ENCODE measurements around the gene TMOD1. TPM values are rescaled to one million over a fixed set of nuclear protein-coding genes. Genes with fewer than 3 reads are reported as not detected.

Gene TMOD1
- total and polyA plus RNA-seq, 2 donors (not counting 1 experiment from before 2014, with no cell fraction given) = 0.98 to 4.0 TPM

GRCh38 chr9:97517331-97518089 lies 16.0 kb downstream of the TMOD1 start:
- Histone ChIP-seq H3K36me3 (ENCODE audit: control insufficient read depth, insufficient read depth, low read length) (no peaks in the 10 kb centered on the region), H3K4me1 (ENCODE audit: control insufficient read depth, extremely low read depth, insufficient read depth, low read length) (peaks cover 3% of the 10 kb centered on the region), H4K20me1 (ENCODE audit: control insufficient read depth, extremely low read depth, insufficient read depth, low read length) (no peaks in the 10 kb centered on the region), H3K4me2 (ENCODE audit: extremely low read depth, insufficient read depth, low read length) (no peak overlapping the region), H3K27ac (ENCODE audit: insufficient read depth, low read length) (no peak overlapping the region), H3K79me2 (ENCODE audit: control insufficient read depth, insufficient read depth, low read length) (no peaks in the 10 kb centered on the region), H3K27me3 (ENCODE audit: control insufficient read depth, insufficient read depth, low read length) (no peaks in the 10 kb centered on the region), H3K9me3 (ENCODE audit: control insufficient read depth, insufficient read depth, low read depth, low read length) (no peaks in the 10 kb centered on the region), H3K9ac (ENCODE audit: insufficient read depth, low read length) (no peak overlapping the region), H3K4me3 (replicated peaks in 1 of 4; ENCODE audit: control extremely low read depth in 1 of 4, insufficient read depth in 1 of 4, low read depth in 3 of 4, low read length in 4 of 4) (no peak overlapping the region), H2AFZ (ENCODE audit: low read length) (no peak overlapping the region)
- no peak for TF ChIP-seq EZH2 (IDR thresholded peaks at IDR 0.05; ENCODE audit: low read length, missing control alignments)
- DNase-seq (ENCODE audit: low read depth in 2 of 2) = no peak

DNA sequence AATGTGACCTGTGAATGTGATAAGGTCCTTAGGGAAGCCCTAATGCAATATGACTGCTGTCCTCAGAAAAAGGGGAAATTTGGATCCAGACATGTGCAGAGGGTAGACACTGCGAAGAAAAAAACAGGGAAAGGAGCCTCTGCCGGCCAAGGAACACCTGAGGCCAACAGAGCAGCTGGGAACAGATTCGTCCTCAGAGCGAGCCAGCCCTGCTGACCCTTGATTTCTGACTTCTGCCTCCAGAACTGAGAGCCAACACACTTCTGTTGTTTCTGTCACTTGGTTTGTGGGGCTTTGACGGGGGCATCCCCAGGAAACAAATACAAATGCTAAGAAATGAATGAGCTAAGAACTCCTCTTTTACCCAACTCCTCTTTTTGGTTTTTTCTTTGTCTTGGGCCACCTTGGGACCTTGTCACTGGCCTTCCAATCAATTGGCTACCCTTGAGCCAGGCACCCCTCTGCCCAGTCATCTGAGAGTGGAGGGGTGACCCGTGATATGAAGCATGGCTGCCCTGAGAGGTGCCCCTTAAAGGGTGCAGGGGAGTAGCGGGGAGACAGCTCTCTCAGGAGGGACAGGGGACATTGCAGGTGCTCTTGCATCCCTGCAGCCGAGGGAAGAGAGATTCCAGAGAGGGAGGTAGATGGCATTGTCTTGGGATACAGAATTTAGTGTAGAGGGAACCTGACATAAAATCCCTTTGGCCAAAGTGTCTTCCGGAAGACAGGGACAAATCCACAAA lies 16.9 kb downstream of the TMOD1 start:
- Histone ChIP-seq H3K9ac (ENCODE audit: insufficient read depth, low read length) (no peak overlapping the region), H4K20me1 (ENCODE audit: control insufficient read depth, extremely low read depth, insufficient read depth, low read length) (no peaks in the 10 kb centered on the region), H2AFZ (ENCODE audit: low read length) (no peak overlapping the region), H3K79me2 (ENCODE audit: control insufficient read depth, insufficient read depth, low read length) (no peaks in the 10 kb centered on the region), H3K4me1 (ENCODE audit: control insufficient read depth, extremely low read depth, insufficient read depth, low read length) (peaks cover 3% of the 10 kb centered on the region), H3K36me3 (ENCODE audit: control insufficient read depth, insufficient read depth, low read length) (no peaks in the 10 kb centered on the region), H3K27me3 (ENCODE audit: control insufficient read depth, insufficient read depth, low read length) (no peaks in the 10 kb centered on the region), H3K4me3 (replicated peaks in 1 of 4; ENCODE audit: control extremely low read depth in 1 of 4, insufficient read depth in 1 of 4, low read depth in 3 of 4, low read length in 4 of 4) (no peak overlapping the region), H3K4me2 (ENCODE audit: extremely low read depth, insufficient read depth, low read length) (peak overlapping the region; percentile 33), H3K27ac (ENCODE audit: insufficient read depth, low read length) (no peak overlapping the region), H3K9me3 (ENCODE audit: control insufficient read depth, insufficient read depth, low read depth, low read length) (no peaks in the 10 kb centered on the region)
- TF ChIP-seq CTCF (conservative IDR thresholded peaks at IDR 0.05 in 1 of 2, IDR thresholded peaks at IDR 0.05 in 1 of 2; ENCODE audit: low read depth in 1 of 2, low read length in 2 of 2) (no peak), EZH2 (IDR thresholded peaks at IDR 0.05; ENCODE audit: low read length, missing control alignments) (no peak)
- no peak for DNase-seq (ENCODE audit: low read depth in 2 of 2)

DNA sequence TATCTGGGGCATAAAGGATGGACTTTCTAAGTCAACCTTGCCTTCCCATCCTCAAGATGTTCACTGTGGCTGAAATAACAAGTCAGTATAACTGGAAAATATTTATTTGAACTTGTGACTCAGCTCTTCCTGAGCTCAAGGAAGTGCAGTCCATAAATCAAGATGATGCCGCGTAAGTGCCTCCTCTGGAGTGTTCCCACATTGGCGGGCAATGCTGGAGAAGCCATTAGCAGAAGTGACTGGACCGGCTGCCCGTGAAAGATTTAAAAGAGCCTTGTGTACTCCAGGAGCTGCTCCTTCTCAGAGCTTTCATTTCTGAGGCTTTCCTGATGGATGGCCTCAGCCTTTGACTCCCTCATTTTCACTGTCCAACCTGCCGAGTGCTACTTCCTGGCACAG lies 17.4 kb downstream of the TMOD1 start:
- H4K20me1 ChIP-seq (ENCODE audit: control insufficient read depth, extremely low read depth, insufficient read depth, low read length) = no peaks in the 10 kb centered on the region
- no peaks in the 10 kb centered on the region for H3K79me2 ChIP-seq (ENCODE audit: control insufficient read depth, insufficient read depth, low read length)
- no peak overlapping the region for H3K9ac ChIP-seq (ENCODE audit: insufficient read depth, low read length)
- H3K4me1 ChIP-seq (ENCODE audit: control insufficient read depth, extremely low read depth, insufficient read depth, low read length) = peaks cover 3% of the 10 kb centered on the region
- H3K4me3 ChIP-seq (replicated peaks in 1 of 4; ENCODE audit: control extremely low read depth in 1 of 4, insufficient read depth in 1 of 4, low read depth in 3 of 4, low read length in 4 of 4) = no peak overlapping the region
- peak; percentile 76 to 83 for DNase-seq (ENCODE audit: low read depth in 2 of 2)
- no peaks in the 10 kb centered on the region for H3K36me3 ChIP-seq (ENCODE audit: control insufficient read depth, insufficient read depth, low read length)
- H2AFZ ChIP-seq (ENCODE audit: low read length) = no peak overlapping the region
- no peaks in the 10 kb centered on the region for H3K27me3 ChIP-seq (ENCODE audit: control insufficient read depth, insufficient read depth, low read length)
- H3K4me2 ChIP-seq (ENCODE audit: extremely low read depth, insufficient read depth, low read length) = peak overlapping the region; percentile 33
- TF ChIP-seq CTCF (conservative IDR thresholded peaks at IDR 0.05 in 1 of 2, IDR thresholded peaks at IDR 0.05 in 1 of 2; ENCODE audit: low read depth in 1 of 2, low read length in 2 of 2) (no peak), EZH2 (IDR thresholded peaks at IDR 0.05; ENCODE audit: low read length, missing control alignments) (no peak)
- no peak overlapping the region for H3K27ac ChIP-seq (ENCODE audit: insufficient read depth, low read length)
- no peaks in the 10 kb centered on the region for H3K9me3 ChIP-seq (ENCODE audit: control insufficient read depth, insufficient read depth, low read depth, low read length)

All from fibroblast of lung (primary cell).